HG03457 (cell line): ENCODE measurements around the gene SLC16A13.
"Not testable (repeated sequence)": the region's sequence is repeated elsewhere in the genome, so short reads cannot be mapped to it uniquely, and the experiment has no call there.

Source experiments
- ATAC-seq: cut with Tn5 transposase; IDR thresholded peaks from one replicate; pipeline ENCODE4 v1.9.1; 2021; ENCODE audit warnings: moderate number of reproducible peaks; ENCODE audit not compliant: unreplicated experiment

SLC16A13 gene

GRCh38 chr17:7058831-7059447 lies 23.1 kb downstream of the SLC16A13 start:
- no peak for ATAC-seq

GRCh38 chr17:7060165-7060891 lies 24.5 kb downstream of the SLC16A13 start:
- ATAC-seq, result no peak

- ATAC-seq, result no peak
Measured at GRCh38 chr17:7063518-7064094, 27.8 kb downstream of the SLC16A13 start.

GRCh38 chr17:7064261-7064660 lies 28.4 kb downstream of the SLC16A13 start:
- no peak for ATAC-seq

- no peak for ATAC-seq
Measured at GRCh38 chr17:7067198-7067597, 31.4 kb downstream of the SLC16A13 start.

- no peak for ATAC-seq
Measured at GRCh38 chr17:7068268-7068667, 32.5 kb downstream of the SLC16A13 start.

- no peak for ATAC-seq
Measured at GRCh38 chr17:7070712-7071111, 34.9 kb downstream of the SLC16A13 start.

GRCh38 chr17:7072406-7072805 lies 36.6 kb downstream of the SLC16A13 start:
- no peak for ATAC-seq

GRCh38 chr17:7074931-7075330 lies 39.1 kb downstream of the SLC16A13 start:
- ATAC-seq, result no peak

GRCh38 chr17:7077911-7078546 lies 42.2 kb downstream of the SLC16A13 start:
- ATAC-seq, result no peak

GRCh38 chr17:7078711-7079110 lies 42.9 kb downstream of the SLC16A13 start:
- no peak for ATAC-seq

- ATAC-seq, result no peak
Measured at GRCh38 chr17:7079581-7080455, 44.0 kb downstream of the SLC16A13 start, which contains the start of gene CLEC10A. CLEC10A (minus strand) TSS chr17:7080251; CDS start chr17:7078812, 1,439 bp downstream.

GRCh38 chr17:7080456-7081041 lies 44.7 kb downstream of the SLC16A13 start:
- ATAC-seq, result no peak

GRCh38 chr17:7081341-7082062 lies 45.7 kb downstream of the SLC16A13 start:
- no peak for ATAC-seq

- ATAC-seq, result no peak
Measured at GRCh38 chr17:7083592-7083991, 47.8 kb downstream of the SLC16A13 start.

- no peak for ATAC-seq
Measured at GRCh38 chr17:7084088-7084487, 48.3 kb downstream of the SLC16A13 start.

GRCh38 chr17:7088442-7088841 lies 52.6 kb downstream of the SLC16A13 start:
- ATAC-seq, result not testable (repeated sequence)

GRCh38 chr17:7089570-7089969 lies 53.8 kb downstream of the SLC16A13 start:
- ATAC-seq, result not testable (repeated sequence)
